ENCODE results near the gene RBBP7.

GRCh38 chrX:16825264-16826035 is 44.7 kb downstream of the RBBP7 start:
- TF ChIP-seq, protein P1, sequence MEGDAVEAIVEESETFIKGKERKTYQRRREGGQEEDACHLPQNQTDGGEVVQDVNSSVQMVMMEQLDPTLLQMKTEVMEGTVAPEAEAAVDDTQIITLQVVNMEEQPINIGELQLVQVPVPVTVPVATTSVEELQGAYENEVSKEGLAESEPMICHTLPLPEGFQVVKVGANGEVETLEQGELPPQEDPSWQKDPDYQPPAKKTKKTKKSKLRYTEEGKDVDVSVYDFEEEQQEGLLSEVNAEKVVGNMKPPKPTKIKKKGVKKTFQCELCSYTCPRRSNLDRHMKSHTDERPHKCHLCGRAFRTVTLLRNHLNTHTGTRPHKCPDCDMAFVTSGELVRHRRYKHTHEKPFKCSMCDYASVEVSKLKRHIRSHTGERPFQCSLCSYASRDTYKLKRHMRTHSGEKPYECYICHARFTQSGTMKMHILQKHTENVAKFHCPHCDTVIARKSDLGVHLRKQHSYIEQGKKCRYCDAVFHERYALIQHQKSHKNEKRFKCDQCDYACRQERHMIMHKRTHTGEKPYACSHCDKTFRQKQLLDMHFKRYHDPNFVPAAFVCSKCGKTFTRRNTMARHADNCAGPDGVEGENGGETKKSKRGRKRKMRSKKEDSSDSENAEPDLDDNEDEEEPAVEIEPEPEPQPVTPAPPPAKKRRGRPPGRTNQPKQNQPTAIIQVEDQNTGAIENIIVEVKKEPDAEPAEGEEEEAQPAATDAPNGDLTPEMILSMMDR (IDR thresholded peaks at IDR 0.05), result no peak
- no peak for TF ChIP-seq POLR2AphosphoS5 (IDR thresholded peaks at IDR 0.05)

Data from stomach (tissue), 4 donors.